GM23338 (cell line): ENCODE data around the gene PTTG1IP. TPM values are rescaled to one million over a fixed set of nuclear protein-coding genes. Genes with fewer than 3 reads are reported as not detected.

Experiments used
- ATAC-seq: fragments of 200-7000 bp; cut with Tn5 transposase; 3 replicates; pipeline ENCODE4 v1.9.1; 2020
- DNase-seq: peaks from one replicate; pipeline ENCODE4 v3.0.0-alpha.2; 2015; ENCODE audit warnings: low spot score
- H2AFZ ChIP-seq: fragments of 200-600 bp; sonication (generic); 2 replicates; pipeline ENCODE4 v1.8.0; 2016; ENCODE audit warnings: antibody characterized with exemption, mild to moderate bottlenecking, moderate library complexity
- H3F3A ChIP-seq: fragments of 200-600 bp; sonication (generic); replicated peaks from 2 replicates; pipeline ENCODE4 v1.8.0; 2017; ENCODE audit warnings: antibody characterized with exemption, mixed run types, low read depth
- H3K27ac ChIP-seq: fragments of 200-600 bp; sonication (generic); 2 replicates; pipeline ENCODE4 v1.6.1; 2016; ENCODE audit warnings: low read depth
- H3K27me3 ChIP-seq: fragments of 200-600 bp; sonication (generic); 2 replicates; pipeline ENCODE4 v1.8.0; 2016; ENCODE audit warnings: mild to moderate bottlenecking, mixed run types, moderate library complexity; ENCODE audit not compliant: insufficient read depth
- H3K36me3 ChIP-seq: fragments of 200-600 bp; sonication (generic); 2 replicates; pipeline ENCODE4 v1.8.0; 2016; ENCODE audit warnings: mild to moderate bottlenecking; ENCODE audit not compliant: insufficient read depth
- H3K4me1 ChIP-seq: fragments of 200-600 bp; sonication (generic); 2 replicates; pipeline ENCODE4 v1.8.0; 2016; ENCODE audit warnings: mild to moderate bottlenecking, moderate library complexity; ENCODE audit not compliant: insufficient read depth
- H3K4me2 ChIP-seq: fragments of 200-600 bp; sonication (generic); 2 replicates; pipeline ENCODE4 v1.7.1; 2017; ENCODE audit warnings: mixed run types
- H3K4me3 ChIP-seq: fragments of 200-600 bp; sonication (generic); 2 replicates; pipeline ENCODE4 v1.6.1; 2016; ENCODE audit warnings: mixed run types
- H3K79me2 ChIP-seq: fragments of 200-600 bp; sonication (generic); replicated peaks from 2 replicates; pipeline ENCODE4 v1.8.0; 2017; ENCODE audit warnings: mild to moderate bottlenecking; ENCODE audit not compliant: insufficient read depth
- H3K9me2 ChIP-seq: fragments of 200-600 bp; sonication (generic); 2 replicates; pipeline ENCODE4 v1.8.0; 2017; ENCODE audit not compliant: insufficient read depth
- H4K20me1 ChIP-seq: fragments of 200-600 bp; sonication (generic); replicated peaks from 2 replicates; pipeline ENCODE4 v1.8.0; 2017; ENCODE audit warnings: mild to moderate bottlenecking; ENCODE audit not compliant: insufficient read depth
- H3K27ac Mint-ChIP-seq: 2 replicates; pipeline ENCODE4 v1.8.0; 2020; ENCODE audit warnings: inconsistent platforms, mild to moderate bottlenecking, moderate library complexity, mixed read lengths
- H3K27me3 Mint-ChIP-seq: 3 replicates; pipeline ENCODE4 v1.8.0; 2022; ENCODE audit warnings: low read depth, mild to moderate bottlenecking, moderate library complexity, mixed read lengths, inconsistent platforms; ENCODE audit not compliant: insufficient read depth, poor library complexity
- H3K36me3 Mint-ChIP-seq: 3 replicates; pipeline ENCODE4 v1.8.0; 2021; ENCODE audit warnings: low read depth, mild to moderate bottlenecking, inconsistent platforms, moderate library complexity, mixed read lengths
- H3K4me1 Mint-ChIP-seq: 3 replicates; pipeline ENCODE4 v1.8.0; 2020; ENCODE audit warnings: mild to moderate bottlenecking, inconsistent platforms, mixed read lengths
- H3K4me3 Mint-ChIP-seq: 3 replicates; pipeline ENCODE4 v1.8.0; 2021; ENCODE audit warnings: moderate library complexity, mild to moderate bottlenecking, inconsistent platforms, mixed read lengths
- H3K9me3 Mint-ChIP-seq: 3 replicates; pipeline ENCODE4 v1.8.0; 2020; ENCODE audit warnings: moderate library complexity, mild to moderate bottlenecking, inconsistent platforms, mixed read lengths
- CREB1 ChIP-seq: fragments of 250-450 bp; sonication (Bioruptor Pico); IDR thresholded peaks from 2 replicates; pipeline ENCODE4 v1.5.0; 2020; ENCODE audit warnings: low read depth, mild to moderate bottlenecking, moderate library complexity
- CTCF ChIP-seq, 2 experiments: fragments of 200-600 bp in 1 of 2; sonication (generic) in 1 of 2; conservative IDR thresholded peaks; 2 replicates each; pipeline versions ENCODE4 v1.5.1 to v1.6.1; 2016 to 2017; ENCODE audit warnings: antibody characterized with exemption in 2 of 2, low read depth in 2 of 2, mild to moderate bottlenecking in 2 of 2, moderate library complexity in 1 of 2
- POLR2AphosphoS5 ChIP-seq: IDR thresholded peaks from 2 replicates; pipeline ENCODE4 v1.6.1; 2016; ENCODE audit warnings: antibody characterized with exemption, low read depth
- REST ChIP-seq: IDR thresholded peaks from one replicate; pipeline ENCODE4 v1.6.1; 2018; ENCODE audit warnings: antibody characterized with exemption; ENCODE audit not compliant: unreplicated experiment
- STAT1 ChIP-seq: IDR thresholded peaks from one replicate; pipeline ENCODE4 v1.6.1; 2016; ENCODE audit warnings: antibody characterized with exemption; ENCODE audit not compliant: unreplicated experiment
- ZNF114 ChIP-seq: fragments of 250-450 bp; sonication (Bioruptor Pico); IDR thresholded peaks from 2 replicates; pipeline ENCODE4 v1.5.0; 2020; ENCODE audit warnings: mild to moderate bottlenecking, moderate library complexity
- polyA plus RNA-seq: library from polyadenylated mRNA; unstranded; fragments of >200 nt; fragmentation: Nextera tagmentation; extraction: Ambion mirVana; gene quantifications from 2 replicates; pipeline ENCODE4 v1.2.1, GENCODE V29; 2016
- total RNA-seq: library from RNA; depleted of rRNA; stranded (reverse); fragments of >200 nt; shearing (Covaris generic); gene quantifications from 2 replicates; pipeline ENCODE4 v1.2.3, GENCODE V29; 2014

The PTTG1IP gene
- total and polyA plus RNA-seq, 2 experiments from 2014 or later, result 99.9 to 172 TPM

DNA sequence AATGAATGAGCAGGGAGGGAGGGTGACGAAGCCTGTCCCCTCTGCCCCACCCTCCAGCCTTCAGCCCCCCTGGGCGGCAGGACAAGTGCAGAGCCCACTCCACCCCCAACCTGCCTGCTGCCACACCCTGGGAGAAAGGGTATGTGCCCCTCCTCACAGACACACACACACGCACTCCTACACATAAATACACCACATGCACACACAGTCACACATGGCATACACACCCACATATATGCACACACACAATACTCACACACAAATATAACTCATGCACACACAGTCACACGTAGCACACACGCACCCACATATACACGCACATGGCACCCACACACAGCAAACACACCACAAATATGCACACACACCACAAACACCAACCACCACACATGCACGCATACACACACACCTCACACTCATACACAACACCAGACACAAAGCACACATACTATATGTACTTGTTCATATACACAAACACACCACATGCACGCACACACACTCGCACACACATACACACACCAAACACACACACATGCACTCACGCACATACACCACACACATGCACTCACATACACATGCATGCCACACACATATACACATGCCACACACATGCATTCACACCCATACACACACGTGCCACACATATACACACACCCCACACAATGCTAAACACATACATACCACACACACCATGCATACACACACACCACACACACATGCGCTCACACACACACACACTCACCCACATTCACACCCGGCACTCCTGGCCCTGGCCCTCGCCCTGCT is 30.8 kb upstream of the PTTG1IP start:
- peaks cover 32% of the 10 kb centered on the region for H3K27me3 Mint-ChIP-seq
- no peak for DNase-seq
- H3K4me1 Mint-ChIP-seq, result peaks cover 11% of the 10 kb centered on the region
- Histone ChIP-seq H3K4me2 (no peak overlapping the region), H4K20me1 (no peaks in the 10 kb centered on the region), H3F3A (peaks cover 9% of the 10 kb centered on the region), H3K36me3 (no peaks in the 10 kb centered on the region), H3K27me3 (no peaks in the 10 kb centered on the region), H3K4me3 (no peak overlapping the region), H3K9me2 (no peaks in the 10 kb centered on the region), H3K4me1 (no peaks in the 10 kb centered on the region), H3K79me2 (no peaks in the 10 kb centered on the region), H3K27ac (no peak overlapping the region), H2AFZ (no peak overlapping the region)
- H3K27ac Mint-ChIP-seq, result no peak overlapping the region
- no peaks in the 10 kb centered on the region; the same call in 1 of the 3 replicates for H3K9me3 Mint-ChIP-seq
- no peaks in the 10 kb centered on the region; the same call in 2 of the 3 replicates for H3K36me3 Mint-ChIP-seq
- no peak overlapping the region for H3K4me3 Mint-ChIP-seq
- no peak for TF ChIP-seq STAT1
- no peak for ATAC-seq

DNA sequence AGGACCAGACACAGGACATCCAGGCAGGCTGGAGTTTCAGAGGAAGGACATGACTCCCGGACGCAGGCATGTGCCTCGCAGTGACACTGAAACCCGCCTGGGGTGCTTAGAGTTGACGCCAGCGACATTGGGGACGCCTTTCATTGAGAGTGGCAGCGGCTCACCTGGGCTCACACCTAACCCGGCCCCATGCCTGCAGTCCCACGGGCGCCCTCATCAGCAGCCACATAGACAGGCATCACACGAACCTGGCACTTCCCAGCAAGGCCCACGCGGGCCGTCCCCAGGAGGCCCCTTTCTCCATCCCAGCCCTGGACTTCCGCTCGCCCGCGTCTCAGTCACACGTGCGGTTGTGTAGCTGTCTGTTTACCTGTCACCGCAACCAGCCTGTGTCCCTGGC is 30.2 kb upstream of the PTTG1IP start:
- Histone ChIP-seq H3K4me1 (no peaks in the 10 kb centered on the region), H3K9me2 (no peaks in the 10 kb centered on the region), H3K27me3 (no peaks in the 10 kb centered on the region), H3K27ac (no peak overlapping the region), H4K20me1 (no peaks in the 10 kb centered on the region), H3F3A (peaks cover 9% of the 10 kb centered on the region), H3K79me2 (no peaks in the 10 kb centered on the region), H3K4me3 (no peak overlapping the region), H2AFZ (no peak overlapping the region), H3K4me2 (no peak overlapping the region), H3K36me3 (no peaks in the 10 kb centered on the region)
- no peak overlapping the region for H3K27ac Mint-ChIP-seq
- H3K9me3 Mint-ChIP-seq, result no peaks in the 10 kb centered on the region; the same call in 1 of the 3 replicates
- ATAC-seq (no peak), DNase-seq (no peak)
- H3K4me3 Mint-ChIP-seq, result no peak overlapping the region
- TF ChIP-seq REST (no peak), CTCF (conservative IDR thresholded peaks at IDR 0.05; ENCODE audit: low read depth in 2 of 2) (no peak), CREB1 (CRISPR knock-in tag) (no peak), POLR2AphosphoS5 (no peak), ZNF114 (CRISPR knock-in tag) (no peak)
- H3K36me3 Mint-ChIP-seq, result no peaks in the 10 kb centered on the region; the same call in 2 of the 3 replicates
- H3K27me3 Mint-ChIP-seq, result peaks cover 28% of the 10 kb centered on the region
- H3K4me1 Mint-ChIP-seq, result peaks cover 11% of the 10 kb centered on the region
